IMR-90 (cell line): ENCODE results near the gene ZFYVE28. TPM values are rescaled to one million over a fixed set of nuclear protein-coding genes. Genes with fewer than 3 reads are reported as not detected.

Experiments
- ATAC-seq: fragments of 200-7000 bp; cut with Tn5 transposase; 2 replicates; pipeline ENCODE4 v1.9.1; 2020; ENCODE audit warnings: low read depth, mild to moderate bottlenecking, moderate library complexity
- BruUV-seq: library from RNA; stranded (reverse); fragments of 400-500 nt; replicated peaks from 2 replicates; lab custom pipeline; 2021; lab: Mats Ljungman, UMichigan
- CTCF ChIA-PET: fragments of 300-600 bp; formaldehyde crosslinking; extraction: SDS; loops from one replicate; lab custom pipeline; 2021; ENCODE audit warnings: antibody characterized with exemption; lab: Yijun Ruan, JAX
- POLR2A ChIA-PET: fragments of 300-600 bp; sonication (Branson Sonifier 250); formaldehyde crosslinking; loops from one replicate; lab custom pipeline; 2022; ENCODE audit warnings: antibody characterized with exemption; ENCODE audit not compliant: unreplicated experiment; lab: Charles Lee
- DNase-seq: peaks from one replicate; pipeline ENCODE4 v3.0.0; 2013
- H2AFZ ChIP-seq: replicated peaks from 2 replicates; pipeline ENCODE3; 2013; ENCODE audit warnings: low read length, mild to moderate bottlenecking; ENCODE audit not compliant: poor library complexity
- H2AK5ac ChIP-seq: 2 replicates; pipeline ENCODE4 v1.6.1; 2013; ENCODE audit warnings: low read depth, low read length, inconsistent platforms
- H2AK9ac ChIP-seq: replicated peaks from 2 replicates; pipeline ENCODE3; 2013; ENCODE audit warnings: mild to moderate bottlenecking, low read depth, low read length, moderate library complexity; ENCODE audit not compliant: poor library complexity
- H2BK120ac ChIP-seq: 2 replicates; pipeline ENCODE4 v1.6.1; 2013; ENCODE audit warnings: low read depth, low read length, inconsistent platforms
- H2BK15ac ChIP-seq: 3 replicates; pipeline ENCODE4 v1.6.1; 2013; ENCODE audit warnings: low read depth, low read length, inconsistent platforms
- H2BK20ac ChIP-seq: 2 replicates; pipeline ENCODE4 v1.6.1; 2013; ENCODE audit warnings: low read depth, mild to moderate bottlenecking, inconsistent platforms, low read length, moderate library complexity
- H2BK5ac ChIP-seq: 2 replicates; pipeline ENCODE4 v1.6.1; 2013; ENCODE audit warnings: mild to moderate bottlenecking, low read depth, low read length, inconsistent platforms; ENCODE audit not compliant: poor library complexity, severe bottlenecking
- H3K14ac ChIP-seq: replicated peaks from 2 replicates; pipeline ENCODE4 v1.6.1; 2013; ENCODE audit warnings: low read depth, low read length, inconsistent platforms
- H3K18ac ChIP-seq: 2 replicates; pipeline ENCODE4 v1.6.1; 2013; ENCODE audit warnings: low read depth, low read length, control low read depth
- H3K23ac ChIP-seq: 2 replicates; pipeline ENCODE4 v1.6.1; 2013; ENCODE audit warnings: low read depth, low read length, inconsistent platforms
- H3K27ac ChIP-seq: 2 replicates; pipeline ENCODE4 v1.5.1; 2013; ENCODE audit warnings: mild to moderate bottlenecking, control low read depth, low read length; ENCODE audit not compliant: insufficient read depth
- H3K27me3 ChIP-seq: 2 replicates; pipeline ENCODE4 v1.6.1; 2013; ENCODE audit warnings: low read length; ENCODE audit not compliant: control insufficient read depth, insufficient read depth
- H3K36me3 ChIP-seq: 2 replicates; pipeline ENCODE4 v1.6.1; 2013; ENCODE audit warnings: low read length, mixed read lengths; ENCODE audit not compliant: control insufficient read depth, insufficient read depth
- H3K4ac ChIP-seq: 2 replicates; pipeline ENCODE4 v1.6.1; 2013; ENCODE audit warnings: low read depth, low read length, inconsistent platforms
- H3K4me1 ChIP-seq: 2 replicates; pipeline ENCODE4 v1.6.1; 2013; ENCODE audit warnings: low read length, mixed read lengths; ENCODE audit not compliant: control insufficient read depth, insufficient read depth
- H3K4me2 ChIP-seq: 2 replicates; pipeline ENCODE4 v1.6.1; 2013; ENCODE audit warnings: low read depth, mild to moderate bottlenecking, control low read depth, low read length, moderate library complexity
- H3K4me3 ChIP-seq: 2 replicates; pipeline ENCODE4 v1.5.1; 2013; ENCODE audit warnings: low read depth, mild to moderate bottlenecking, control low read depth, low read length, moderate library complexity; ENCODE audit not compliant: insufficient read depth
- H3K56ac ChIP-seq: 2 replicates; pipeline ENCODE4 v1.6.1; 2013; ENCODE audit warnings: low read length, inconsistent platforms; ENCODE audit not compliant: insufficient read depth; ENCODE audit errors: extremely low read depth
- H3K79me1 ChIP-seq, 2 experiments: 2 replicates each; pipeline ENCODE4 v1.6.1; 2013; ENCODE audit warnings: low read length in 2 of 2, inconsistent platforms in 1 of 2, low read depth in 1 of 2
- H3K9ac ChIP-seq: 2 replicates; pipeline ENCODE4 v1.6.1; 2013; ENCODE audit warnings: low read depth, low read length, control low read depth
- H3K9me1 ChIP-seq: 2 replicates; pipeline ENCODE4 v1.6.1; 2013; ENCODE audit warnings: low read length, inconsistent platforms; ENCODE audit not compliant: insufficient read depth
- H3K9me3 ChIP-seq: 2 replicates; pipeline ENCODE4 v1.6.1; 2013; ENCODE audit warnings: low read length; ENCODE audit not compliant: control insufficient read depth, insufficient read depth
- H4K20me1 ChIP-seq: 2 replicates; pipeline ENCODE4 v1.6.1; 2013; ENCODE audit warnings: low read length, inconsistent platforms; ENCODE audit not compliant: insufficient read depth
- H4K5ac ChIP-seq: 2 replicates; pipeline ENCODE4 v1.6.1; 2013; ENCODE audit warnings: mild to moderate bottlenecking, low read depth, low read length, control low read depth
- H4K8ac ChIP-seq, 2 experiments: 2 replicates each; pipeline ENCODE4 v1.6.1; 2013; ENCODE audit warnings: low read depth in 2 of 2, low read length in 2 of 2, control low read depth in 1 of 2, inconsistent platforms in 1 of 2
- H4K91ac ChIP-seq: 2 replicates; pipeline ENCODE4 v1.6.1; 2013; ENCODE audit warnings: low read depth, low read length, inconsistent platforms; ENCODE audit not compliant: insufficient read depth
- NFE2L2 ChIP-seq: fragments of 150-350 bp; IDR thresholded peaks from 2 replicates; pipeline ENCODE4 v1.6.1; 2016; ENCODE audit warnings: low read depth, mild to moderate bottlenecking, low read length
- WGBS, 2 experiments: methylation state at CpG; one replicate each; pipeline versions ENCODE4 v1.1.5 to v1.1.7; 2013; ENCODE audit warnings: missing lambda C conversion rate in 2 of 2; ENCODE audit not compliant: insufficient read length in 1 of 2; ENCODE audit errors: extremely low coverage in 2 of 2; 5-methylcytosine and 5-hydroxymethylcytosine counted together
- dilution Hi-C: fragments of 300-500 bp; cut with HindIII; formaldehyde crosslinking; loops from one replicate; pipeline ENCODE4 v1.14.3; 2018; ENCODE audit warnings: low sequenced_read_pairs; ENCODE audit not compliant: unreplicated experiment
- in situ Hi-C: fragments of 300-500 bp; cut with MboI; formaldehyde crosslinking; loops from 3 replicates; pipeline ENCODE4 v1.14.3; 2019; ENCODE audit warnings: low sequenced_read_pairs, inconsistent platforms, mixed read lengths
- intact Hi-C: fragments of 100-400 bp; cut with micrococcal nuclease; formaldehyde crosslinking; loops from 2 replicates; pipeline ENCODE4 v1.10.0; 2022
- polyA plus RNA-seq, 3 experiments: library from polyadenylated mRNA; depleted of rRNA; stranded (reverse); fragments of >200 nt; gene quantifications; 2 replicates each; pipeline ENCODE4 v1.2.3, GENCODE V29; 2012; ENCODE audit warnings: low replicate concordance in 1 of 3
- total RNA-seq: library from RNA; depleted of rRNA; stranded (reverse); fragments of >200 nt; gene quantifications from 2 replicates; pipeline ENCODE4 v1.2.3, GENCODE V29; 2012
- TF ChIP-seq, protein P1 (sequence below): fragments of 150-350 bp; IDR thresholded peaks from 2 replicates; pipeline ENCODE4 v1.6.1; 2017; ENCODE audit warnings: mild to moderate bottlenecking, antibody characterized with exemption, low read length, low read depth

ZFYVE28 gene
- total and polyA plus RNA-seq, 2 of the 4 experiments (the other 2 are of a cell fraction) = 0.36 to 1.2 TPM

DNA sequence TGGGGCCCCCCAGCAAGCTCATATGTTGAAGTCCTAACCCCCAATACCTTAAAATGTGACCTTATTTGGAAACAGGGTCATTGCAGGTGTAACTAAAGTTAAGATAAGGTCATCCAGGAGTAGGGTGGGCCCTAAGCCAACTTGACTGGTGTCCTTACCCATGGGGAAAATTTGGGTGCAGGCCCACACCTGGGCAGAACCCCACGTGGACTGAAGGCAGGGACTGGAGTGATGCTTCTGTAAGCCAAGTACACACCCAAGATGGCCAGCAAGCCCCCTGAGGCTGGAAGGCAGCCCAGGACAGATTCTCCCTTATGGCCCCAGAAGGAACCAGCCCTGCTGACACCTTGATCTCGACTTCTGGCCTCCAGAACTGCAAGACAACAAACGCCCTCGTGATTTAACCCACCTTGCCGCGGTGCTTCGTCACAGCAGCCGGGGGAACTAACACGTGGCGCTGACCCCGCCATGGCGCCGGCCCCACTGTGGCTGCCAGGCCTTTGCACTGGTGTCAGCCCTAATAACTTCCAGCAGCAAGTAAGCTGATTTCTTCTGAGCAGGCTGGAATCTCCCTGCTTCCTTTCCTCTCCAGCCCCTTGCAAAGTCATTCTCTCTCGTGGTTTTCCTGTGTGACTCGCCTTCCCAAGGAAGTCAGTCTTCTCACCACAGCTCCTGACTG is 133.4 kb downstream of the ZFYVE28 start:
- no peak overlapping the region for H3K18ac ChIP-seq
- H3K9me1 ChIP-seq = 0 out of 2 replicates have a peak, but pooled peaks cover 3% of the 10 kb centered on the region
- H2AK5ac ChIP-seq = peak overlapping the region; percentile 36; the same call in 1 of the 2 replicates
- CTCF ChIA-PET = no interaction called here
- H3K4me2 ChIP-seq = no peak overlapping the region
- no peak overlapping the region for H3K9ac ChIP-seq
- dilution Hi-C loops = no loop called here
- H3K56ac ChIP-seq = no peak overlapping the region
- H2BK20ac ChIP-seq = no peak overlapping the region; the same call in 1 of the 2 replicates
- H3K36me3 ChIP-seq = no peaks in the 10 kb centered on the region
- H3K23ac ChIP-seq = no peak overlapping the region
- H3K9me3 ChIP-seq = no peaks in the 10 kb centered on the region
- no peak overlapping the region for H3K27ac ChIP-seq
- H2AK9ac ChIP-seq = peak overlapping the region; percentile 84
- in situ Hi-C loops = no loop called here
- H3K4me3 ChIP-seq = no peak overlapping the region
- H2AFZ ChIP-seq = peak overlapping the region; percentile 83
- peak overlapping the region; percentile 51 for H2BK5ac ChIP-seq
- H3K27me3 ChIP-seq = 0 out of 2 replicates have a peak, but pooled peaks cover 2% of the 10 kb centered on the region
- POLR2A ChIA-PET = interaction anchor here (0.6 kb wide), 1 partner anchor 514 kb away, joined by 3 read pairs; no protein-coding TSS in a partner anchor
- H4K5ac ChIP-seq = no peak overlapping the region
- H2BK120ac ChIP-seq = peak overlapping the region; percentile 75; the same call in 1 of the 2 replicates
- 71% methylated on average over 13 of the region's 15 CpGs; no CpG with 5 or more reads in 1 of the 2 experiments for WGBS, 2 experiments
- BruUV-seq = no TSS peak
- peak overlapping the region; percentile 59 for H3K4ac ChIP-seq
- 0 out of 4 replicates have a peak overlapping the region, but pooled peaks of 1 of the 2 experiments have one; percentile 35 for H4K8ac ChIP-seq
- no peak overlapping the region for H2BK15ac ChIP-seq
- no peaks in the 10 kb centered on the region for H4K20me1 ChIP-seq
- ATAC-seq (peak; percentile 84), DNase-seq (peak; percentile 79)
- intact Hi-C loops = no loop called here
- H3K4me1 ChIP-seq = peaks cover 2% of the 10 kb centered on the region; the same call in 1 of the 2 replicates
- 0 out of 2 replicates have a peak overlapping the region, but pooled peaks have one; percentile 37 for H3K14ac ChIP-seq
- H3K79me1 ChIP-seq = no peaks in the 10 kb centered on the region
- H4K91ac ChIP-seq = no peak overlapping the region
- peak; percentile 17; the same call in 1 of the 2 replicates for TF ChIP-seq NFE2L2
- TF ChIP-seq, protein P1, sequence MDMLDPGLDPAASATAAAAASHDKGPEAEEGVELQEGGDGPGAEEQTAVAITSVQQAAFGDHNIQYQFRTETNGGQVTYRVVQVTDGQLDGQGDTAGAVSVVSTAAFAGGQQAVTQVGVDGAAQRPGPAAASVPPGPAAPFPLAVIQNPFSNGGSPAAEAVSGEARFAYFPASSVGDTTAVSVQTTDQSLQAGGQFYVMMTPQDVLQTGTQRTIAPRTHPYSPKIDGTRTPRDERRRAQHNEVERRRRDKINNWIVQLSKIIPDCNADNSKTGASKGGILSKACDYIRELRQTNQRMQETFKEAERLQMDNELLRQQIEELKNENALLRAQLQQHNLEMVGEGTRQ = no peak
